Measurements from ENCODE around the gene PHLDB3.

DNA sequence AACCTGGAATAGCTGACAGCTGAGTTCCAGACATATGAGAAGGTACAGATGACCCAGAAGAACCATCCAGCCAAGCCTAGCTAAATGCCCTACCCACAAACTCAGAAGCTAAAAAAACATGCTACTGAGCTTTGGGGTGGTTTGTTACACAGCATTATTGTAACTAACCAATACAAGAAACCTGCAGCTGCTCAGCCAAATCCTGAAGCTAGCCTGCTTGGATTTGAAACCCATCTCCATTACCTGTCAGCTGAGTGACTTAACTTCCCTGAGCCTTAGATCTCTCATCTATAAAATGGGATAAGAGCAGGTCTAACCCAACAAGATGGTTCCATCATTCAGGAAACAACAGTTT is 64.9 kb downstream of the PHLDB3 start:
- TF ChIP-seq, protein P1, sequence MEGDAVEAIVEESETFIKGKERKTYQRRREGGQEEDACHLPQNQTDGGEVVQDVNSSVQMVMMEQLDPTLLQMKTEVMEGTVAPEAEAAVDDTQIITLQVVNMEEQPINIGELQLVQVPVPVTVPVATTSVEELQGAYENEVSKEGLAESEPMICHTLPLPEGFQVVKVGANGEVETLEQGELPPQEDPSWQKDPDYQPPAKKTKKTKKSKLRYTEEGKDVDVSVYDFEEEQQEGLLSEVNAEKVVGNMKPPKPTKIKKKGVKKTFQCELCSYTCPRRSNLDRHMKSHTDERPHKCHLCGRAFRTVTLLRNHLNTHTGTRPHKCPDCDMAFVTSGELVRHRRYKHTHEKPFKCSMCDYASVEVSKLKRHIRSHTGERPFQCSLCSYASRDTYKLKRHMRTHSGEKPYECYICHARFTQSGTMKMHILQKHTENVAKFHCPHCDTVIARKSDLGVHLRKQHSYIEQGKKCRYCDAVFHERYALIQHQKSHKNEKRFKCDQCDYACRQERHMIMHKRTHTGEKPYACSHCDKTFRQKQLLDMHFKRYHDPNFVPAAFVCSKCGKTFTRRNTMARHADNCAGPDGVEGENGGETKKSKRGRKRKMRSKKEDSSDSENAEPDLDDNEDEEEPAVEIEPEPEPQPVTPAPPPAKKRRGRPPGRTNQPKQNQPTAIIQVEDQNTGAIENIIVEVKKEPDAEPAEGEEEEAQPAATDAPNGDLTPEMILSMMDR (conservative IDR thresholded peaks at IDR 0.05; ENCODE audit: low read depth, low read length): no peak
- TF ChIP-seq EZH2phosphoT487 (IDR thresholded peaks at IDR 0.05; ENCODE audit: borderline replicate concordance, low read length): no peak

Data from PC-3 (cell line).